ENCODE results near the gene CA11. TPM values are rescaled to one million over a fixed set of nuclear protein-coding genes. Genes with fewer than 3 reads are reported as not detected.
"Not testable (repeated sequence)": the region's sequence is repeated elsewhere in the genome, so short reads cannot be mapped to it uniquely, and the experiment has no call there.

Gene CA11
- 9.8 TPM for polyA plus RNA-seq (2012; ENCODE audit: low read depth, missing spikeins)

DNA sequence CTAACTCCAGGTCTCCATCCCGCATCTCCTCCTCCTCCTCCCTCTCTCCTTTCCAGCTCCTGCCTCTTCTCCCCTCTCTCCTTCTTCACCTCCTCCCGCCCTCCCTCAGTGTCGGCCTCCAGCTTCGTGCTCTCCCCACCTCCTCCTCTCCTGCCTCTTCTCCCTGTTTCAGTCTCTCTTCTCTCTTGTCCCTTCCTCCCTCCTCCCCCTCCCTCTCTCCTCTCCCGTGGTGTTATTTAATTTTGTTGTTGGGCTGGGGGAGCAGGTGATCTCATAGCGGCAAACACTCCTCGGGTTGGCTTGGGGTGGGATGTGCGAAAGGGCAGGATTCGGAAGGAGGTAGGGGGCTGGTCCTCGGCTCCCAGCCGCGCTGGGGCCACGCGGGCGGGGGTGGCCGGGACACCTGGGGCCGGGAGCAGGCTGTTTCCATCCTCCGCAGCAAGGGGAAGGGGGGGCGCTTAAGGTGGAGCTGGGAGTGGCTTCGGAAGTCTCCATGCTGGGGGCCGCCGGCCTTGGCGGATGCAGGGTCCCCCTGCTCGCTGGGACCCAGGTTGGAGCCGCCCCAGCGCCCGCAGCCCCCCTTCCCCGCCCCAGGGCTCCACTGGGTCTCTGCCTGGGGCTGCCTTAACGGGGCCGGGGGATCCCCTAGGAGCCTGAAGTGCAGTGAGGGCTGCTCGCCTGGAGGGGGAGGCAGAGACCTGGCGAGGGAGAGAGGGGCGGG lies at the start of gene CA11:
CA11 (minus strand) TSS at position 187 of the 721 bp plus-strand sequence. CDS start 555 bp downstream, outside the sequence.
- TF ChIP-seq SPI1 (IDR thresholded peaks at IDR 0.05; ENCODE audit: low read depth, low read length) = no peak
- TF ChIP-seq POU2F2 (IDR thresholded peaks at IDR 0.05; ENCODE audit: low read depth, low read length) = 0 out of 2 replicates have a peak, but pooled peaks have one; percentile 13
- TF ChIP-seq POLR2AphosphoS5 (IDR thresholded peaks at IDR 0.05; ENCODE audit: low read depth, low read length) = no peak
- DNase-seq (ENCODE audit: insufficient read length, low spot score) (peak; percentile 95), FAIRE-seq (peak; percentile 47)

DNA sequence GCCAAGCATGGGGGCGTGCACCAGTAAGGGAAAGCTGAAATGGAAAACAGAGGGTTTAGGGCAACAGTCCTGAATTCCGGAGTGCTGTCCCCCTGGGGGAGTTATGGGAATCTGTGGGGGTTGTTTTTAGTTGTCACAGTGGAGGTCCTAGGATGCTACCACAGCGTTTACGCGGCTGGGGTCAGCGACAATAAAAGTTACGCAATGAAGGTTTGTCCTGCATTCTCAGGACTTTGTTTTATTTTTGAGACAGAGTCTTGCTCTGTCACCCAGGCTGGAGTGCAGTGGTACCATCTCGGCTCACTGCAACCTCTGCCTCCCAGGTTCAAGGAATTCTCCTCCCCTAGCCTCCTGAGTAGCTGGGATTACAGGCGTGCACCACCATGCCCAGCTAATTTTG lies 47.6 kb upstream of the CA11 start:
- not testable (repeated sequence) for DNase-seq (ENCODE audit: insufficient read length, low spot score); FAIRE-seq

DNA sequence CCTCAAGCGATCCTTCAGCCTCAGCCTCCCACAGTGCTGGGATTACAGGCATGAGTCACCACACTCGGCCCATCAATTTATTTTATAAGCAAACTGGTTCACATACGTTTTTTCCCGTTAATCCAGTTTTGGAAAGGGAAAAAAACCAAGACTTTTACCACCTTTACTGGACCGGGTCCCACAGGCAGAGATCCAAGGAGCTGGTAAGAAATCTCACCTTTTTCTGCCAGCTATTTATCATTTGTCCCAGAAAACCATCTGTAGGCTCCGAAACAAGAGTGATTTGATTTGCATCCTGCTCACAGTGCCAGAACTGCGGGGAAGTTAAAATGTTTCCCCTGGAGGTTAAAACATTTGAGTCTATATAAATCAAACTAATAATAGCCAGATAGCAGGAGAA lies 43.5 kb upstream of the CA11 start:
- DNase-seq (ENCODE audit: insufficient read length, low spot score) = no peak
- no peak for FAIRE-seq
- TF ChIP-seq SPI1 (IDR thresholded peaks at IDR 0.05; ENCODE audit: low read depth, low read length) = no peak
- no peak for TF ChIP-seq PAX5 (IDR thresholded peaks at IDR 0.05; ENCODE audit: insufficient read depth, low read length, severe bottlenecking)
- no peak for TF ChIP-seq TAF1 (IDR thresholded peaks at IDR 0.05; ENCODE audit: low read depth, low read length)
- no peak for TF ChIP-seq POLR2AphosphoS5 (IDR thresholded peaks at IDR 0.05; ENCODE audit: low read depth, low read length)
- no peak for TF ChIP-seq POLR2A (IDR thresholded peaks at IDR 0.05; ENCODE audit: low read depth, low read length)
- no peak for TF ChIP-seq POU2F2 (IDR thresholded peaks at IDR 0.05; ENCODE audit: low read depth, low read length)

DNA sequence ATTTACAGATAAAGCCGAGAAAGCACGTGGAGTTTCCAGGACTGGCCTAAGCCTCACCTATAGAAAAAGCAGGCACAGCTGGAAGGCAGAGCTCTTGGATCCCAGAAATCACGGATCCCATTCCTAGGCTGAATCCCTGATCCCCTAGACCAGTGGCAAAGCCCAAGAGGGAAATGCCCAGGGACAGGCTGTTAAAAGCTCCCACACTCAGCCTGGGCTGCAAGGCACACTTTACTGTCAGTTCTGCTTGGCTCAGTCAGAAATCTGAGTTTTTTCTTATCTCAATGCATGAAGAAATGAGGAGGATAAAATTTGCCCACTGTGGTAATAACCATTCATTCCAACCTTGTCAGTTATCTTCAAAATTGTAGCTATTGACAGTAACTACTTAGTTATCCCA lies 41.8 kb upstream of the CA11 start:
- TF ChIP-seq POLR2AphosphoS5 (IDR thresholded peaks at IDR 0.05; ENCODE audit: low read depth, low read length) = no peak
- TF ChIP-seq PAX5 (IDR thresholded peaks at IDR 0.05; ENCODE audit: insufficient read depth, low read length, severe bottlenecking) = no peak
- no peak for TF ChIP-seq TAF1 (IDR thresholded peaks at IDR 0.05; ENCODE audit: low read depth, low read length)
- TF ChIP-seq POU2F2 (IDR thresholded peaks at IDR 0.05; ENCODE audit: low read depth, low read length) = no peak
- FAIRE-seq (no peak), DNase-seq (ENCODE audit: insufficient read length, low spot score) (no peak)

DNA sequence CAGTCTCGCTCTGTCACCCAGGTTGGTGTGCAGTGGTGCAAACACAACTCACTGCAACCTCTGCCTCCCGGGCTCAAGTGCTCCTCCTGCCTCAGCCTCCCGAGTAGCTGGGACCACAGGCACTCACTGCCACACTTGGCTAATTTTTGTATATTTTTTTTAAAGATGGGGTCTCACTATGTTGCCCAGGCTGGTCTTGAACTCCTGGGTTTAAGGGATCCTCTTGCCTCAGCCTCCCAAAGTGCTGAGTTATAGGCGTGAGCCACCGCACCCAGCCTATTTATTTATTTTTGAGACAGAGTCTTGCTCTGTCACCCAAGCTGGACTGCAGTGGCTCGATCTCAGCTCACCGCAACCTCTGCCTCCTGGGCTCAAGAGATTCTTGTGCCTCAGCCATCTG lies 40.6 kb upstream of the CA11 start:
- FAIRE-seq; DNase-seq (ENCODE audit: insufficient read length, low spot score): not testable (repeated sequence)

DNA sequence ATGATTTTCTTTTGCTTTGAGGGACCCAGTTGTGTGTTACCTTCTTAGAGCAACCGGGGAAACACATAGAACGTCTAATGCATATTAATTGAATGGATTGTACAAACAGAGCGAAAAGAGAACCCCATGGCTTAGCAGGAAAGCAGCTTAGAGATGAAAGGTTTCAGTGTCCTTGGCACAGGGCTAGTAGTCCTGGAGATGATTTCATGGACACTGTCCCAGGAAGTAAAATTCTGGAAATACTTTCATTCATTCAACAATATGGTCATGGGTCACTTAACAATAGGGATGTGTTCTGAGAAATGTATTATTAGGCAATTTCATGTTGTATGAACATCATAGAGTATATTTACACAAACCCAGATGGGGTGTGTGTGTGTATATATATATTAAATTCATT lies 40.1 kb upstream of the CA11 start:
- FAIRE-seq (no peak), DNase-seq (ENCODE audit: insufficient read length, low spot score) (no peak)
- TF ChIP-seq TAF1 (IDR thresholded peaks at IDR 0.05; ENCODE audit: low read depth, low read length) = no peak
- no peak for TF ChIP-seq POLR2A (IDR thresholded peaks at IDR 0.05; ENCODE audit: low read depth, low read length)
- TF ChIP-seq POLR2AphosphoS5 (IDR thresholded peaks at IDR 0.05; ENCODE audit: low read depth, low read length) = no peak
- TF ChIP-seq POU2F2 (IDR thresholded peaks at IDR 0.05; ENCODE audit: low read depth, low read length) = no peak
- no peak for TF ChIP-seq SPI1 (IDR thresholded peaks at IDR 0.05; ENCODE audit: low read depth, low read length)
- TF ChIP-seq PAX5 (IDR thresholded peaks at IDR 0.05; ENCODE audit: insufficient read depth, low read length, severe bottlenecking) = no peak

DNA sequence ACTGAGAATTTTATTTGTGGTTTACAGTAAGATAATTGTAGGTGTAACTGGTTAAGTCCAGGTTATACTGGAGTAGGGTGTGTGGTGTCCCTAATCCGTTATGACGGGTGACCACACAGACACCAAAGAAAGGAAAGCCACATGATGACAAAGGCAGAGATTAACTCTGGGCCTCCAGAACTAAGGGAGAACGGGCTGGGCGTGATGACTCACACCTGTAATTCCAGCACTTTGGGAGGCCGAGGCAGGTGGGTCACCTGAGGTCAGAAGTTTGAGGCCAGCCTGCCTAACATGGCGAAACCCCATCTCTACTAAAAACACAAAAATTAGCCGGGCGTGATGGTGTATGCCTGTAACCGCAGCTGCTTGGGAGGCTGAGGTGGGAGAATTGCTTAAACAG lies 39.6 kb upstream of the CA11 start:
- no peak for TF ChIP-seq TAF1 (IDR thresholded peaks at IDR 0.05; ENCODE audit: low read depth, low read length)
- TF ChIP-seq PAX5 (IDR thresholded peaks at IDR 0.05; ENCODE audit: insufficient read depth, low read length, severe bottlenecking) = no peak
- DNase-seq (ENCODE audit: insufficient read length, low spot score) (no peak), FAIRE-seq (no peak)

DNA sequence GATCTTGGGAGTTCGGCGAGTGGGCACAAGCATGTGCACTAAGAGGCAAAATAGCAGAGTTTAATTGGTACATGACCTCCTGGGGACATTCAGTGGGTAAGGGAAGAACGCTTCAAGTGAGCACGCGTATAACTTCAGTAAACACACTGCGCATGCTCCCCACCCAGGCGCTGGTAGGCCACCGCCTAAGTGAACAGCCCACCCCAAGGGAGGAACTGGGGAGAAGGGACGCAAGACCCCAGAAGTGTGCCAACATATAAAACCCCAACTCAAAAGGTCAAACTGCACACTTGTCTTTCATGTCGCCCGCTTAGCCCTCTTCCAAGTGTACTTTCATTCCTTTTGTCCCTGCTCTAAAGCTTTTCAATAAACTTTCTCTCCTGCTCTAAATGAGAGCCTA lies 37.4 kb upstream of the CA11 start:
- FAIRE-seq = no peak
- TF ChIP-seq SPI1 (IDR thresholded peaks at IDR 0.05; ENCODE audit: low read depth, low read length) (no peak), PAX5 (IDR thresholded peaks at IDR 0.05; ENCODE audit: insufficient read depth, low read length, severe bottlenecking) (no peak), POU2F2 (IDR thresholded peaks at IDR 0.05; ENCODE audit: low read depth, low read length) (no peak), POLR2AphosphoS5 (IDR thresholded peaks at IDR 0.05; ENCODE audit: low read depth, low read length) (no peak), POLR2A (IDR thresholded peaks at IDR 0.05; ENCODE audit: low read depth, low read length) (no peak), TAF1 (IDR thresholded peaks at IDR 0.05; ENCODE audit: low read depth, low read length) (no peak)
- no peak for DNase-seq (ENCODE audit: insufficient read length, low spot score)

DNA sequence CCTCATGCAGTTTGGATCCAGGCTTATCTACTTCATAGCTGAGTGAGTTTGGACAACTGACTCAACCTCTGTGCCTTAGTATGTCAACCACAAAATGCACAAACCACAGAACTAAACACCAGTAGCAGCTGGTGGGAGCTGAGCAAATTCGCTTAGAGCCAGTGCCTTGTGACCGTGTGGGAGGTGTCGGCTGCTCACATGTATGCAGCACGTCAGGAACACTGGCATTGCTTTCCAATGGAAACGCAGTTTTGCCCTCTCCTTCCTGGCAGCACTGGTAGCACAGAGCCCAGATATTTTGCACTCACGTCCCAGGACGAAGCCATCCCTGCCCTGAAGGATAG lies 35.1 kb upstream of the CA11 start:
- no peak for DNase-seq (ENCODE audit: insufficient read length, low spot score)
- TF ChIP-seq SPI1 (IDR thresholded peaks at IDR 0.05; ENCODE audit: low read depth, low read length) (no peak), POLR2A (IDR thresholded peaks at IDR 0.05; ENCODE audit: low read depth, low read length) (no peak), PAX5 (IDR thresholded peaks at IDR 0.05; ENCODE audit: insufficient read depth, low read length, severe bottlenecking) (no peak), TAF1 (IDR thresholded peaks at IDR 0.05; ENCODE audit: low read depth, low read length) (no peak), POU2F2 (IDR thresholded peaks at IDR 0.05; ENCODE audit: low read depth, low read length) (no peak), POLR2AphosphoS5 (IDR thresholded peaks at IDR 0.05; ENCODE audit: low read depth, low read length) (no peak)
- peak; percentile 87 for FAIRE-seq

DNA sequence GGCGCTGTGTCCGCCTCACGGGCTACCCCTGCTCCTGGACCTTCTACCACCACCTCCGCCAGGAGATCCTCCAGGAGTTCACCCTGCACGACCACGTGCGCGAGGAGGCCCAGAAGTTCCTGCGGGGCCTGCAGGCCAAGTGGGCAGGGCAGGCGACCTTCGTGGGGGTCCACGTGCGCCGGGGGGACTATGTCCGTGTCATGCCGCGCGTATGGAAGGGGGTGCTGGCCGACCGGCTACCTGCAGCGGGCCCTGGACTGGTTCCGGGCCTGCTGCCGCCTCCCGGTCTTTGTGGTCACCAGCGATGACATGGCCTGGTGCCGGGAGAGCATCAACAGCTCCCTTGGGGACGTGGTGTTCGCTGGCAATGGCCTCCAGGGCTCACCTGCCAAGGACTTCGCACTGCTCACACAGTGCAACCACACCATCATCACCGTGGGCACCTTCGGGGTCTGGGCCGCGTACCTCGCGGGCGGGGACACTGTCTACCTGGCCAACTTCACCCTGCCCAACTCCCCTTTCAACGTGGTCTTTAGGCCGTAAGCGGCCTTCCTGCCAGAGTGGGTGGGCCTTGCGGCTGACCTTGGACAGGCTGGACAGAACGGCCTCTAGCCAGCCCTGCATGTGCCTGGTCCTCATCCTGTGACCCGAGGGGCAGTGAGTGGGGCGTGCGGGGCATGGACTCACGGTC lies 34.6 kb upstream of the CA11 start:
- TF ChIP-seq SPI1 (IDR thresholded peaks at IDR 0.05; ENCODE audit: low read depth, low read length) = no peak
- no peak for TF ChIP-seq POU2F2 (IDR thresholded peaks at IDR 0.05; ENCODE audit: low read depth, low read length)
- no peak for TF ChIP-seq PAX5 (IDR thresholded peaks at IDR 0.05; ENCODE audit: insufficient read depth, low read length, severe bottlenecking)
- no peak for TF ChIP-seq POLR2A (IDR thresholded peaks at IDR 0.05; ENCODE audit: low read depth, low read length)
- no peak for TF ChIP-seq TAF1 (IDR thresholded peaks at IDR 0.05; ENCODE audit: low read depth, low read length)
- TF ChIP-seq POLR2AphosphoS5 (IDR thresholded peaks at IDR 0.05; ENCODE audit: low read depth, low read length) = no peak
- no peak for FAIRE-seq
- DNase-seq (ENCODE audit: insufficient read length, low spot score) = no peak

DNA sequence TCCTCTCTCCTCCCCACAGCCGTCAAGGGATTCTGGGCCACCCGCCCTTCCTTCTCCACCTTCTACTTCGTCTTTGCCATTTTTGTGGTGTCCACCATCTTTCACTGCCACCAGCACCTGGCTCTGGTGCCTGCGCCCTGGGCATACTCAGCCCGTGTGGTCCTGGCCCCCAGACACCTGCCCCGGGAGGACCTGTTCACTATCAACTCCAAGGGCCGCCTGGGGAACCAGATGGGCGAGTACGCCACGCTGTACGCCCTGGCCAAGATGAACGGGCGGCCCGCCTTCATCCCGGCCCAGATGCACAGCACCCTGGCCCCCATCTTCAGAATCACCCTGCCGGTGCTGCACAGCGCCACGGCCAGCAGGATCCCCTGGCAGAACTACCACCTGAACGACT lies 34.0 kb upstream of the CA11 start:
- not testable (repeated sequence) for DNase-seq (ENCODE audit: insufficient read length, low spot score)

More for the DNA sequence above, 34.0 kb upstream of the CA11 start:
- not testable (repeated sequence) for FAIRE-seq

All from GM12891 (cell line).